Activated effector memory CD4-positive, alpha-beta T cell treated with Interleukin-2 at 50 U/mL for 16 hours (primary cell): ENCODE results near the gene HEPN1.
"Not testable (repeated sequence)": the region's sequence is repeated elsewhere in the genome, so short reads cannot be mapped to it uniquely, and the experiment has no call there.

Experiments
- DNase-seq: peaks from one replicate; pipeline ENCODE4 v3.0.0-alpha.2; 2020

The HEPN1 gene

DNA sequence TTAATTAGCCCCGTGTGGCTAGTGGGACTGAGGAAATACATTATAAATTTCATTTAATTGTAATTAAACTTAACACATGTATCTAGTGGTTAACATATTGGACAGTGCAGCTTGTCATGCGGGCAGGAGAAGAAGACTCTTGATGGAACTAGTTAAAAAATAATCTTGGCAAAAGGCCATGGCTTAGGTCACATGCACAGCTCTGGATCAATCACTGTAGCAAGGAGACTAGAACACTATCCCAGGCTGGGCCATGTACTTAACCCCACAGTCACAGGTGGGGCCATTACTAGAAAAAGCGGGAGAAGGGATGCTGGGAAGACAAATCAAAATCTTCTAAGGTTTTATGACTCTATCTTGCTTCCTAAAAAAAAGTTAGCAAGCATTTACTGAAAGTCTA, 25.5 kb downstream of the HEPN1 start:
- DNase-seq: no peak

DNA sequence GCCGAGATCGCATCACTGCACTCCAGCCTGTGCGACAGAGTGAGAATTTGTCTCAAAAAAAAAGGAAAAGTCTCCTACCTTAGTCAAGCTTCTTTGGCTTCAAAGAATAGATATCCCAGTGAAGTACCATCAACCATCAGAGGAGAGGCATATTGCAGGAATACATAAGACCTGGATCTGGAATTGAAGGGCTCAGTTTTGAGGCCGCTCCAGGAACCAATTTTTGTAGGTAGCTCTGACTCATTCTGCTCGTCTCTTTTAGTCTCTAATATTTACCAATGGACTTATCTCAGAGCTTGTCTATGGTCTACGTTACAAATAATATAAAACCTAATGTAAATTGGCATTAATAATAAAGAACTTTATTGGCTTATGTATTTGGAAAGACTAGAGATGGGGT, 26.8 kb downstream of the HEPN1 start:
- DNase-seq: no peak

DNA sequence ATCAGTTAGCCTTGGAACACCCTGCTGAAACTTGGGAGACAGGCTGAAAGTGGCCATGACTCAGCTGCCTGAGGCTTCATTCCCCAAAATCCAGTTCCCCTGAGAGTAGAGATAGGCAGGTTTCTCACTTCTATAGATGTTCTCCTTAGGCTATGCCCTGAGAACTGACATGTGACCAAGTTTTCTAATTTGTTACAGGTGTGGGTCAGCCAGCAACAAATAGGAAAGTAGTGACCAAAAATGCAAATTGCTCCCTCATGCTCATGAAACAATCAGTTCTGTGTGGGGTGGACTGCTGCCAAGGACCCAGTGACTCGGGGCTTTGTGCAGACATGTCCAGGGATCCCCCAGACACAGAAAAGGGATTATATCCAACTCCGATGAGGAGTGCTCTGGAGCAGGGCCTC, 27.7 kb downstream of the HEPN1 start:
- DNase-seq: no peak

DNA sequence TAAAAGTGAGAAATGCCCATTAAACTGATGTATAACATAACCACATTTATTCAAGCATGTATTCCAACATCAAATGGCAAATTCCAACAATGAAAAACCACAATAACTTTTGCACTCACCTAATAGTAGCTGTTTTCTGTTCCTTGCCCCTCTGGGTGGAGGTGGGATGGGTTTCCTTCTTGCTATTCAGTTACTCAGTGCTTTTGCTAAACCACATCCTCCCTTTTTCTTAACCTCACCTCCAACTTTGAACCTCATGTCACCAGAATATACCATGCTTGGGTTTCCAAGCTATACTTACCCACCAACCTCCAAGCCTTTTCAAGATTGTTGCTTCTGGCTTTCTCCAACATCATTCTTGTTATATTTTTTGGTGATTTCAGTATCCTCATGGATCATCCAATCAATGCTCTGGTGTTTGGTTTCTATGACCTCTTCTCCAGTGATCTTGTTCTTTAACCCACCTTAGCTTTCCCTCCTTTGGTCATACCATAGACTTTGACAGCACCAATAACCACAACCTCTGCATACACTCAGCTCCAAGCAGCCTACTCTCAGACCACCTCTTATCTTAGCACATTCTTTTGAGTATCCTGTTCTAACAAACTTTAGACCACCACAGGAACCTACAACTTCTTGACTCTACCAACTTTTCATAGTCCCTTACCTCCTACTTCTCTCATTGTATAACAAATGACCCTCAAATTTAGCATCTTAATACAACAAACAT, 31.7 kb downstream of the HEPN1 start:
- no peak for DNase-seq

DNA sequence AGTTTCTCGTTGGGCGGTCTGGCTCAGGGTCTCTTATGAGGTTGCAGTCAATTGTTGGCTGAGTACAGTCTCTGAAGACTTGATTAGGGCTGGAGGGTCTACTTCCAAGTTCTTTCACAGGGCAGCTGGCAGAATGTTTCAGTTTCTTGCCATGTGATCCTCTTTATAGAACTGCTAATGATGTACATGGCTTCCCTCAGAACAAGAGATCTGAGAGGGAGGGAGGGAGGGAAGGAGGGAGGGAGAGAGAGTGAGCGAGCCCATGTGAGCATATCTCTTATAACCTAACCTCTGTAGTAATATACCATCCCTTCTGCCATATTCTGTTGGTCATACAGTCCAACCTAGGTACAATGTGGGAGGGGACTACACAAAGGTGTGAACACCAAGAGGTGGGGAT, 32.3 kb downstream of the HEPN1 start:
- DNase-seq: no peak

DNA sequence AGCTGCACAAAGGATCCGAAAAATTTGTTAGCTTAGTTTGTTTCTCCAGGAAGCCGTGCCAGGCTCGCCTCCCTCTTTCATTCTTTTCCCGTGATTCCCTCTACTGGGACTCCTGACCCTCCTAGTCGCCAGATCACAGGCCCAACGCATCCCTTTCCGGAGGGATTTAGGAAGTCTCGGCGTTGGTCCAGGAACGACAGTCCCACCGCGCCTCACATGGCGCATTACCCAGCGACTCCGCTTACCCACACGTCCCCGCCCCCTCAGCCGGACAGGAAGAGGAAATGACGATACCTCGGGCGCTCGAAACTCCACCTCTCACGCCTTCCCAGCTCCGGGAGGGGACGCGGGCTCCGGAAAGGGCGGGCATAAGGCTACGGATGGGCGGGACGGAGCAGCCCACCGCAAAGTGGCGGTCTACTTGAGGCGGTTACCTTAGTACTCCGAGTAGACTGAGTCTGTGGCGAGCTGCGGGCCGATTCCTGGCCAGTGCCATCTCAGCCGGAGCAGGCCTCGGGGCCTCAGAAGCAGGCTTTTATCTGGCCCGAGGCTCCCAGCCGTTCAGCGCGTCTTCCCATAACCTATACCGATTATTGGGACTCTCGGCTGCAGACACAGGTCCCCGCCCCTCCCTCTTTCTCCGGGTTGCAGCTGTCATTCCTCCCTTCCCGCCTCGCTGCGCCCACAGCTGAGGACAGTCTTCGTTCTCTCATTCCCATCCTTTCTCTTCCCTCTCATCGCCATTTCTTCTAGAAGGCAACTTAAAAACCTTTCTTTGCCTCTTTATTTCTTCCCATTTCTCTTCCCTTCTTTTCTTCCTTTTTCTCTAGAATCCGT, 34.9 kb downstream of the HEPN1 start, which contains the start of gene CCDC15:
CCDC15 (plus strand) TSS at position 450 of the 837 bp plus-strand sequence. CDS start 531 bp downstream, outside the sequence.
- DNase-seq: peak; percentile 92

DNA sequence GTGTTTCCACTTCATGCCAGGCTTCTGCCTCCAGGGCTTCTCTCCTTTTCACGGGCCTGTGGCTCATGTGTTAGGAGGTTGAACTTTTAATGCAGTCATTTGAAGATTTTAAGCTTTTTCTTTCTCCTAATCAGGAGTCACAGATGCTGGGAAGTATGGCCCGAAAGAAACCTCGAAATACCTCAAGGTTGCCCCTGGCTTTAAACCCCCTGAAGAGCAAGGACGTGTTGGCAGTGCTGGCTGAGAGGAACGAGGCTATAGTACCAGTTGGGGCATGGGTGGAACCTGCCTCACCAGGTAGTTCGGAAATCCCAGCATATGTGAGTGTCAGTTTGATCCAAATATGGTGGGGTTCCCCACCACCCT, 35.5 kb downstream of the HEPN1 start:
- DNase-seq: no peak

DNA sequence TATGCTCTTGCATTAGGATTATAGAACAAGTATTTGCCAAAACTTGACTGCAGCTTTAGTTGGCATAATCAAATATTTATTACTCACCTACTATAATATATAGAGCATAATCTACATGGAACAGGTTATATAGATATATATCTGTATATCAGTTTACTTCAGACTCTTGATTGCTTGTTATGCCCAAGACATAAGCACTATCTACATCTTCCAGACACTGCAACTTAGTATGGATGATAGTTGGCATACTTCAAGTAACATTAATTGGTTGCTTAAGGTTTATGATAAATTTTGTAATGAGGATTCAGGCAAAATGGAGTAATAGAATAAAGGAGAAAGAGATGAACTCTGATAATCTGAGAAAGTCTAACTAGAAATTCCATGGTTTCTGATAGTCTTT, 36.0 kb downstream of the HEPN1 start:
- DNase-seq: no peak

DNA sequence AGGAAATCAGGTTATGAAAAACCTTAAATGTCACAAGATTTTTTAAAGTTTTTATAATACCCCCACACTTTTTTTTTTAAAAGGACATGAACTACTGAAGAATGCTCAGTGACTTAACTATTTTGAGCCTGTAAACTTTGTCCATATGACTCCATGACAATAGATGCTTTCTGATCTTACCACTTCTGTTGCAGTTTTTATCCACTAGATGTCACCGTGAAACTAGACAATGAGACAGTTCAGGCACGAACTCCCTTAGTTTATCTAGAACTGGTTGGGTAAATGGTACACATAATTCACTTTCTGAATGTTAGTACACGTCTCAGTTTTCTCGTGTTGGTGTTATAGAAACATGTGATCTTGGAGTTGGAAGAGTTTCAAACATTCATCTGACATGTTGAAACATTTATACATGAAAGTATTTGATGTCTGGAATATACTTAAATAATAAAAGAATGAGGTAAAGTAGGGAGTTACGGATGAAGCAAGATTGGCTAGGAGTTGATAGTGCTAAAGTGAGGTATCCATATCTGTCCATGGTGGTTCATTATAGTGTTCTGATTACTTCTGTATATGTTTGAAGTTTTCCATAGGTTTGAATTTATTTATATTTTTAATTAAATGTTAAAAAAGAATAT, 43.0 kb downstream of the HEPN1 start:
- no peak for DNase-seq

DNA sequence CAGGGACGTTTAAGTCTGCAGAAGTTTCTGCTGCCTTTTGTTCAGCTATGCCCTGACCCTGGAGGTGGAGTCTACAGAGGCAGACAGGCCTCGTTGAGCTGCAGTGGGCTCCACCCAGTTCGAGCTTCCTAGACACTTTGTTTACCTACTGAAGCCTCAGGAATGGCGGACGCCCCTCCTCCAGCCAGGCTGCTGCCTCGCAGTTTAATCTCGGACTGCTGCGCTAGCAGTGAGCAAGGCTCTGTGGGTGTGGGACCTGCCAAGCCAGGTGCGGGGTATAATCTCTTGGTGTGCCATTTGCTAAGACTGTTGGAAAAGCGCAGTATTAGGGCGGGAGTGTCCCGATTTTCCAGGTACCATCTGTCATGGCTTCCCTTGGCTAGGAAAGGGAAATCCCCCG, 49.1 kb downstream of the HEPN1 start:
- DNase-seq: not testable (repeated sequence)
